ENCODE measurements around the gene CUL4A. TPM values are rescaled to one million over a fixed set of nuclear protein-coding genes. Genes with fewer than 3 reads are reported as not detected.
A peak's percentile ranks its signal among the peaks of the same experiment; 100 is the strongest.

Gene CUL4A
- total RNA-seq, 1 donor from 2014 or later = 95.1 TPM

DNA sequence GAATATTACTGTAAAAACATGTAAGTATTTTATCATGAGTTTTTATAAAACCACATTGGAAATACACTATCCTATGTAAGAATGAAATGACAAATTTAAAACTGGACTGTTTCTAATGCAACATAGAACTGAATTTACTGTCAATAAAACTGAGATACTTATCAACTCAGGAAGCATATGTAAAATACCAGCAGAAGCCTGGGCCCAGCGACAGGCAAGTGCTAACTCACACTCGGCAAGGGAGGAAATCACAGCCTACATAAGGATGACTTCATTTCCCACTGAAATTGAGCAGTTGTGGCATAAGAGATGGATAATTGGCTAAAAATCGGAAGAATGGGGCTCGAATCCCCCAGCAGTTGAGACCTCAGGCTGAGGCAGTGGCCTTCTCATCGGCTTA, 38.9 kb upstream of the CUL4A start:
- no peak overlapping the region for H3K4me3 ChIP-seq
- no peaks in the 10 kb centered on the region for H3K9me3 ChIP-seq (ENCODE audit: low read depth)
- no peaks in the 10 kb centered on the region for H3K79me2 ChIP-seq (ENCODE audit: low read depth)
- no peaks in the 10 kb centered on the region for H3K36me3 ChIP-seq
- H3K9ac ChIP-seq = peak overlapping the region; percentile 38
- H3K9me3 Mint-ChIP-seq = peaks cover 4% of the 10 kb centered on the region
- no peaks in the 10 kb centered on the region for H3K27me3 ChIP-seq
- H3K4me1 ChIP-seq = peaks cover 12% of the 10 kb centered on the region
- no peak overlapping the region for H2AFZ ChIP-seq (replicated peaks)
- H3K36me3 Mint-ChIP-seq = peaks cover 25% of the 10 kb centered on the region
- H4K20me1 ChIP-seq (ENCODE audit: low read depth) = peaks cover 6% of the 10 kb centered on the region
- no peak overlapping the region for H3K27ac ChIP-seq
- peaks cover 2% of the 10 kb centered on the region for H3K27me3 Mint-ChIP-seq (ENCODE audit: insufficient read depth, low read depth)
- no peak overlapping the region for H3K4me3 Mint-ChIP-seq
- no peaks in the 10 kb centered on the region for H3K4me1 Mint-ChIP-seq
- no peak for DNase-seq (ENCODE audit: low spot score)
- TF ChIP-seq, protein P1, sequence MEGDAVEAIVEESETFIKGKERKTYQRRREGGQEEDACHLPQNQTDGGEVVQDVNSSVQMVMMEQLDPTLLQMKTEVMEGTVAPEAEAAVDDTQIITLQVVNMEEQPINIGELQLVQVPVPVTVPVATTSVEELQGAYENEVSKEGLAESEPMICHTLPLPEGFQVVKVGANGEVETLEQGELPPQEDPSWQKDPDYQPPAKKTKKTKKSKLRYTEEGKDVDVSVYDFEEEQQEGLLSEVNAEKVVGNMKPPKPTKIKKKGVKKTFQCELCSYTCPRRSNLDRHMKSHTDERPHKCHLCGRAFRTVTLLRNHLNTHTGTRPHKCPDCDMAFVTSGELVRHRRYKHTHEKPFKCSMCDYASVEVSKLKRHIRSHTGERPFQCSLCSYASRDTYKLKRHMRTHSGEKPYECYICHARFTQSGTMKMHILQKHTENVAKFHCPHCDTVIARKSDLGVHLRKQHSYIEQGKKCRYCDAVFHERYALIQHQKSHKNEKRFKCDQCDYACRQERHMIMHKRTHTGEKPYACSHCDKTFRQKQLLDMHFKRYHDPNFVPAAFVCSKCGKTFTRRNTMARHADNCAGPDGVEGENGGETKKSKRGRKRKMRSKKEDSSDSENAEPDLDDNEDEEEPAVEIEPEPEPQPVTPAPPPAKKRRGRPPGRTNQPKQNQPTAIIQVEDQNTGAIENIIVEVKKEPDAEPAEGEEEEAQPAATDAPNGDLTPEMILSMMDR (IDR thresholded peaks at IDR 0.05) = no peak
- TF ChIP-seq EZH2phosphoT487 (IDR thresholded peaks at IDR 0.05) = no peak
- H3K27ac Mint-ChIP-seq = no peak overlapping the region
- H3F3A ChIP-seq (ENCODE audit: low read depth) = peaks cover 5% of the 10 kb centered on the region
- H3K4me2 ChIP-seq = peak overlapping the region; percentile 31

DNA sequence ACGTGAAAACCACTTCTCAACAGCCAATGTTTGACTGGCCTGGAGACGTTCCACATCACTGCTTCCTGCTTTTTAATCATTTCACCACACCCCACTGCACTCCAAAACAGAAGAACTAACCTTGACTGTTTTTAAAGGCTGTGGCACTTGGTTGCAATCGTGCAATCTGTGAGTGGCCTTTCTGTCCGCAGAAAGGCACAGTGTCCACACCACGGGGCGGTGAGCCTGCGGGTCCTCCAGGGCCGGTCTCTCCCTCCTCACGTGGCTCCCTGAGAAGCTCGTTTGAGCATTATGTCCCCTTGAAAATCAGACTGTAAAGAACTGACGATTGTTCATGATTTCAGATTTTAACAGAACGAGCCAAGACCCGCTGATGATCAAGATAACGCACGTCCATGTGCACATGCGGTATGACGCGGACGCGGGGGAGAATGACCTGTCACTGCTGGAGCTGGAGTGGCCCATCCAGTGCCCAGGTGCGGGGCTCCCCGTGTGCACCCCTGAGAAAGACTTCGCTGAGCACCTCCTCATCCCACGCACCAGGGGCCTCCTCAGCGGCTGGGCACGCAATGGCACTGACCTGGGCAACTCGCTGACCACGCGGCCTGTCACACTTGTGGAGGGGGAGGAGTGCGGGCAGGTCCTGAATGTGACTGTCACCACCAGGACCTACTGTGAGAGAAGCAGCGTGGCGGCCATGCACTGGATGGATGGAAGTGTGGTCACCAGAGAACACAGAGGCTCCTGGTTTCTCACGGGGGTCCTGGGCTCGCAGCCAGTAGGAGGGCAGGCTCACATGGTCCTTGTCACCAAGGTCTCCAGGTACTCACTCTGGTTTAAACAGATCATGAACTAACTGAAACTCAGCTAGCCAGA, 37.9 kb upstream of the CUL4A start:
- Histone ChIP-seq H3K27me3 (no peaks in the 10 kb centered on the region), H3K4me2 (no peak overlapping the region), H3K27ac (no peak overlapping the region), H2AFZ (replicated peaks) (no peak overlapping the region), H3K79me2 (ENCODE audit: low read depth) (no peaks in the 10 kb centered on the region), H3K36me3 (no peaks in the 10 kb centered on the region), H3K9ac (no peak overlapping the region), H3K9me3 (ENCODE audit: low read depth) (no peaks in the 10 kb centered on the region), H3K4me3 (no peak overlapping the region), H3K4me1 (peaks cover 12% of the 10 kb centered on the region), H4K20me1 (ENCODE audit: low read depth) (peaks cover 6% of the 10 kb centered on the region), H3F3A (ENCODE audit: low read depth) (peaks cover 5% of the 10 kb centered on the region)
- Mint-ChIP-seq H3K27ac (no peak overlapping the region), H3K4me3 (no peak overlapping the region), H3K9me3 (peaks cover 4% of the 10 kb centered on the region), H3K27me3 (ENCODE audit: insufficient read depth, low read depth) (no peaks in the 10 kb centered on the region), H3K4me1 (peaks cover 2% of the 10 kb centered on the region), H3K36me3 (peaks cover 31% of the 10 kb centered on the region)
- TF ChIP-seq, protein P1 (IDR thresholded peaks at IDR 0.05) = no peak
- no peak for TF ChIP-seq EZH2 (IDR thresholded peaks at IDR 0.05)
- TF ChIP-seq EZH2phosphoT487 (IDR thresholded peaks at IDR 0.05) = no peak
- no peak for DNase-seq (ENCODE audit: low spot score)

DNA sequence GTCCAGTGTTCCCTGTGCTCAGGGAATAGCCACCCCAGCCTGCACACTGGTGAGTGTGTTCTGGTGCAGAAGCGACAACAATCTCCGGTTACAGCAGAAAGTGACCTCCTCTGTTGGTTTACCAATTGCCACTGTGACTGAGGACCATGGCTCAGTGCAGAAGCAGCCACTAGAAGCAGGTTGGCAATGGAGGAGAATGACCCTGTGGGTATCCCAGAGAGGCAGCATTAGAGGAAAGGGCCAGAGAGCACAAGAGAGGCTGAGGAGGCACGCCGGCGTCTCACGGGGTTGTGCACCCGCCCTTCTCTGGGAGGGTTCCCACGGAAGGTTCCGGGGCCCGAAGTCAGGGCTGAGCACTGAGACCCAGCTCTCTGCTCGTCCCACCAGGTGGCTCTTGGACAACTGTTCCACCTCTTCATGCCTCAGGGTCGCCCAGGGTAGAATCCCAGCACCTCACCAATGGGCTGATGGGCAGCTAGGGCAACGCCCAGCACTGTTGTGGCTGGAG, 36.9 kb upstream of the CUL4A start:
- TF ChIP-seq EZH2phosphoT487 (IDR thresholded peaks at IDR 0.05) = no peak
- no peak for TF ChIP-seq EZH2 (IDR thresholded peaks at IDR 0.05)
- TF ChIP-seq, protein P1 (IDR thresholded peaks at IDR 0.05) = no peak
- Histone ChIP-seq H2AFZ (replicated peaks) (no peak overlapping the region), H3K9ac (no peak overlapping the region), H3K27me3 (no peaks in the 10 kb centered on the region), H3K4me2 (no peak overlapping the region), H3K36me3 (peaks cover 2% of the 10 kb centered on the region), H3K79me2 (ENCODE audit: low read depth) (no peaks in the 10 kb centered on the region), H3K9me3 (ENCODE audit: low read depth) (no peaks in the 10 kb centered on the region), H3K27ac (no peak overlapping the region), H3K4me1 (peaks cover 13% of the 10 kb centered on the region), H3F3A (ENCODE audit: low read depth) (peaks cover 5% of the 10 kb centered on the region), H3K4me3 (no peak overlapping the region), H4K20me1 (ENCODE audit: low read depth) (peaks cover 6% of the 10 kb centered on the region)
- no peak for DNase-seq (ENCODE audit: low spot score)
- Mint-ChIP-seq H3K4me3 (no peak overlapping the region), H3K9me3 (peaks cover 4% of the 10 kb centered on the region), H3K27me3 (ENCODE audit: insufficient read depth, low read depth) (no peaks in the 10 kb centered on the region), H3K27ac (no peak overlapping the region), H3K36me3 (peaks cover 31% of the 10 kb centered on the region), H3K4me1 (peaks cover 2% of the 10 kb centered on the region)

Measured in neural progenitor cell (in vitro differentiated cells).